A549 treated with DMSO at 1 μM for 4 hours (cell line): ENCODE data around the gene LYPLA2. TPM values are rescaled to one million over a fixed set of nuclear protein-coding genes. Genes with fewer than 3 reads are reported as not detected.

Experiments
- total RNA-seq: library from RNA; stranded (reverse); fragments of 200-300 nt; extraction: Qiagen RNA extraction; gene quantifications from 5 replicates; pipeline ENCODE4 v1.2.3, GENCODE V29; 2022; ENCODE audit warnings: low read depth

Gene LYPLA2
- 55.6 to 63.0 TPM (median 59.1 TPM) in 5 replicates for total RNA-seq

DNA sequence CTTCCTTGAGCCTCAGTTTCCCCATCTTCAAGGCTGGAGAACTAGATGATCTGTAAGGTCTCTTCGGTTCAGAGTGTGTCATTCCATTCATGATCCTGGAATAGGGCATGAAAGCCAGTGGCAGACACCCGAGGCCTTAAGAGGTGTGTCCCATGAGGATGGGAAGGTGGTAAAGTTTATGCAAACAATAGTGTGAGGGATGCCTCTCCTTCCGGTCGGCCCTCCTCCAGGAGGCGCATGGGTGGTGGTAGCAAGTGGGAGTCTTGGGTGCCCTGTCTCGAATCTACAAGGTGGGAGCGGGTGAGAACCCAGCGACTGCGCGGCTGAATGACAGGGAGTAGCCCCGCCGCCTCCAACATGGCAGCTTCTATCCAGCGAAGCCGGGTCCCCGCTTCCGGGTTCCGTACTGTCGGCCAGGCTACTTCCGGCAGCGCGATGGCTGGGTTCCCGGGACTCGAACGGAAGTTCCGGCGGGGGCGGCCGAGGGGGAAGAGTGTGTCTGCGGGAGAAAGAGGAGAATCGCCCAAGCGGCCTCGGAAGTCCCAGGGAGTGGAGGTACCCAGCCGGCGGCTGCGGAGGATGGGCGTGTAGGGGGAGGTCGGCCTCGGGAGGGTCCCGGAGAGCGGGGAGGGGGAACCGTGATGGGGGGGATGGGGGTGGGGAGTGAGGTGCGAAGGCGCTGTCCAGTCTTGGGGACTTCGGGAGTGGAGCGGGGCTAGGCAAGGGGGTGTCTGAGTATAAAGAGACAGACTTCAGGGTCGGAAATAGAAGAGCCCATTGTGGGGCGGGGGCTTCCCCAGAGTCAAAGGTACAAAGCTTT, at the start of gene LYPLA2:
TSS of gene LYPLA2 (plus strand) at position 450 of the 820 bp plus-strand sequence. CDS start 1,538 bp downstream, outside the sequence.

GRCh38 chr1:23743287-23744152, 47.4 kb upstream of the LYPLA2 start, which contains the start of gene ELOA:
ELOA (plus strand) TSS chr1:23743471; CDS start chr1:23743504, 33 bp downstream.

DNA sequence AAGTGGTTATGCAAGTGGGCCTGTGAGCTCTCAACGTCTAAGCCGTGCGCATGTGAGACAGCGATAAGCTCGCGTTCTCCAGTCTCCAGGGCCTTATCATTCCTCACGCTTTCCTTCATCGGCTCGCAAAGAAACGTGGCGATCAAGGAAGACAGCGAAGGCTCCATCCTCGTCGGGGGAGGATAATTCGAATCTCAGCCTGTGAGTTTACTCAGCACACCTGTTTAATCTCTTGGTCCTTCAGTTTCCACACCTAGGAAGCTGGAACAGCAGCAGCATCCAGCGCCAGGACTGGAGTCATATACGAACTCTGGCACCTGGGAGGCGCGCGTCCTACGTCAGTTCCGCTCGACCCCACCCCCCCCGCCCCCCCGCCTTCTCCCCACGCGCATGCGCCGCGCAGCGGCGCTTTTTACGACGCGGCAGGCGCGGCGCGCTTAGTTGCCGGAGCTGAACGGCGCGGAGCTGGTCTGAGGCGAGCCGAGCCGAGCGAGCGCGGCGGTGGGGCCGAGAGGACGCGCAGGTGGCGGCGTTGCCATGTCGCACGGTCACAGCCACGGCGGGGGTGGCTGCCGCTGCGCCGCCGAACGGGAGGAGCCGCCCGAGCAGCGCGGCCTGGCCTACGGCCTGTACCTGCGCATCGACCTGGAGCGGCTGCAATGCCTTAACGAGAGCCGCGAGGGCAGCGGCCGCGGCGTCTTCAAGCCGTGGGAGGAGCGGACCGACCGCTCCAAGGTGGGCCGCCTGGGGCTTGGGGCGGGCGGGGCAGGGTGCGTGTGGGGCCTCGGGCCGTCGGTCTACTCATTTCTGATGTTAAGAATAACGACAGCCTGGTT, 12.7 kb upstream of the LYPLA2 start, which contains the start of gene PITHD1:
TSS of gene PITHD1 (plus strand) at position 440 of the 836 bp plus-strand sequence. CDS start at position 538, 98 bp downstream.

GRCh38 chr1:23800400-23801337, 9.7 kb downstream of the LYPLA2 start, which contains the start of gene GALE:
GALE (minus strand) TSS chr1:23800754; CDS start chr1:23799007, 1,747 bp downstream.

DNA sequence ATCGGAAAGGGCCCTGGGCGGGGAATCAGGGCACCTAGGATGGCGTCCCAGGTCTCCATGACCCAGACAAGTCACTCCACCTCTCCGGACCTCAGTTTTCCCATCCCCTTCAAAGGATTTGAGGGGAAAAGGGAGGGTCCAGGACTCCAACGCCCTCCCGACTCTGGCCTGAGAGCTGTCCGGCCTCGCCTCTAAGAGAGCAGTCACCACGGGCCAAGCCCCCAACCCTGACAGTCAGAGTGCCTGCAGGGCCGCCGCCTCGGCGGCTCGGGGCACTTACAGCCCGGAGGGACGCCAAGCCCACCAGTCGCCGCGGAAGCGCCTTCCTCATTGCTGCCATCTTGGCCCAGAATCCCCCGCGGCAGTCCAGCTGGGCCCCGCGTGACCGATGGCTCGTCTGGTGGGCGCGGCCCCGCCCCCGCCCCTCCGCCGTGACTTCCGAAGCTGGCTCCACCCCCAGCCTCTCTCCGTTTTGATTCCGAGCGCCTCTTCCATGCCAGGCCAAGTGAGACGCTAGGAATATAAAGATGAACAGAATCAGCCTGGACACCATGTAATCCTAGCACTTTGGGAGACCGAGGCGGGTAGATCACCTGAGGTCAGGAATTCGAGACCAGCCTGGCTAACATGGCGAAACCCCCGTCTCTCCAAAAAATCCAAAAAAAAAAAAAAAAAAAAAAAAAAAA, 34.3 kb downstream of the LYPLA2 start, which contains the start of gene HMGCL:
TSS of gene HMGCL (minus strand) at position 354 of the 686 bp plus-strand sequence. CDS start at position 340, 14 bp downstream.

Other genes with a start within 250 kb of the LYPLA2 start
- 221 to 391 TPM (median 325 TPM) in 5 replicates for gene ID3, start 231.6 kb upstream of the LYPLA2 start, total RNA-seq
- gene RPL11, start 99.3 kb upstream of the LYPLA2 start, total RNA-seq: 1,265 to 1,459 TPM (median 1,357 TPM) in 5 replicates
- 28.1 to 32.6 TPM (median 30.8 TPM) in 5 replicates for gene ELOA, start 47.7 kb upstream of the LYPLA2 start, total RNA-seq
- 33.5 to 46.7 TPM (median 38.2 TPM) in 5 replicates for gene PITHD1, start 12.7 kb upstream of the LYPLA2 start, total RNA-seq
- 71.3 to 84.8 TPM (median 72.6 TPM) in 5 replicates for gene GALE, start 9.6 kb downstream of the LYPLA2 start, total RNA-seq
- 11.9 to 14.6 TPM (median 12.8 TPM) in 5 replicates for gene HMGCL, start 34.3 kb downstream of the LYPLA2 start, total RNA-seq
- gene FUCA1, start 77.1 kb downstream of the LYPLA2 start, total RNA-seq: 8.7 to 10.4 TPM (median 9.8 TPM) in 5 replicates
- not detected in 5 replicates for gene CNR2, start 122.2 kb downstream of the LYPLA2 start, total RNA-seq
- gene PNRC2, start 168.7 kb downstream of the LYPLA2 start, total RNA-seq: 28.8 to 40.7 TPM (median 31.5 TPM) in 5 replicates
- gene SRSF10, start 189.2 kb downstream of the LYPLA2 start, total RNA-seq: 67.6 to 94.9 TPM (median 85.0 TPM) in 5 replicates